HTERT RPE-1 (cell line): Measurements from ENCODE around the gene UGT1A1.

ENCODE experiments used
- in situ Hi-C: fragments of 300-500 bp; cut with MboI; formaldehyde crosslinking; loops from 4 replicates; pipeline ENCODE4 v1.14.3; 2020; ENCODE audit warnings: low sequenced_read_pairs

Gene UGT1A1

GRCh38 chr2:233756429-233757081, 3.5 kb upstream of the UGT1A1 start:
- in situ Hi-C loops, result no loop called here

- in situ Hi-C loops, result no loop called here
These were observed 1.9 kb upstream of the UGT1A1 start for GRCh38 chr2:233758141-233758540.

GRCh38 chr2:233758849-233759248, 1.2 kb upstream of the UGT1A1 start:
- in situ Hi-C loops, result no loop called here

- in situ Hi-C loops, result no loop called here
These were observed 1.1 kb downstream of the UGT1A1 start for GRCh38 chr2:233761040-233761769.

GRCh38 chr2:233764264-233764663, 4.2 kb downstream of the UGT1A1 start:
- in situ Hi-C loops, result no loop called here

- in situ Hi-C loops, result no loop called here
These were observed 4.7 kb downstream of the UGT1A1 start for GRCh38 chr2:233764761-233765160.

- in situ Hi-C loops, result no loop called here
These were observed 6.3 kb downstream of the UGT1A1 start for GRCh38 chr2:233766416-233766815.

GRCh38 chr2:233768076-233768475, 8.0 kb downstream of the UGT1A1 start:
- in situ Hi-C loops, result no loop called here

GRCh38 chr2:233769260-233769659, 9.2 kb downstream of the UGT1A1 start:
- in situ Hi-C loops, result no loop called here

- in situ Hi-C loops, result no loop called here
These were observed 12.1 kb downstream of the UGT1A1 start for GRCh38 chr2:233772153-233772552.

- in situ Hi-C loops, result no loop called here
These were observed 12.5 kb downstream of the UGT1A1 start for GRCh38 chr2:233772583-233772982.

GRCh38 chr2:233773854-233774253, 13.8 kb downstream of the UGT1A1 start:
- in situ Hi-C loops, result no loop called here

GRCh38 chr2:233775414-233775813, 15.3 kb downstream of the UGT1A1 start:
- in situ Hi-C loops, result no loop called here

- in situ Hi-C loops, result no loop called here
These were observed 18.0 kb downstream of the UGT1A1 start, which contains the start of gene MROH2A for GRCh38 chr2:233778030-233778429. Gene MROH2A (plus strand): TSS chr2:233778330. CDS start chr2:233779359, 1,029 bp downstream.

- in situ Hi-C loops, result no loop called here
These were observed 19.7 kb downstream of the UGT1A1 start for GRCh38 chr2:233779722-233780121.

- in situ Hi-C loops, result no loop called here
These were observed 20.7 kb downstream of the UGT1A1 start for GRCh38 chr2:233780771-233781170.

GRCh38 chr2:233789554-233789953, 29.5 kb downstream of the UGT1A1 start:
- in situ Hi-C loops, result no loop called here

GRCh38 chr2:233791151-233791882, 31.2 kb downstream of the UGT1A1 start:
- in situ Hi-C loops, result no loop called here

GRCh38 chr2:233791883-233792329, 31.8 kb downstream of the UGT1A1 start:
- in situ Hi-C loops, result no loop called here

GRCh38 chr2:233792720-233793119, 32.6 kb downstream of the UGT1A1 start:
- in situ Hi-C loops, result no loop called here

GRCh38 chr2:233793465-233794127, 33.5 kb downstream of the UGT1A1 start:
- in situ Hi-C loops, result no loop called here
